SK-N-MC (cell line): ENCODE results near the gene FNDC3B.

Experiments
- EZH2 ChIP-seq: fragments of 200-600 bp; sonication (generic); IDR thresholded peaks from one replicate; pipeline ENCODE4 v1.6.1; 2017; ENCODE audit warnings: antibody characterized with exemption
- FOXP2 ChIP-seq: optimal IDR thresholded peaks from 2 replicates; pipeline ENCODE3; 2011; ENCODE audit warnings: mild to moderate bottlenecking, moderate library complexity; ENCODE audit not compliant: insufficient read depth; ENCODE audit errors: extremely low read length, control extremely low read depth
- POLR2AphosphoS5 ChIP-seq: IDR thresholded peaks from 2 replicates; pipeline ENCODE4 v1.6.1; 2012; ENCODE audit warnings: mild to moderate bottlenecking, low read depth, low read length, borderline replicate concordance

DNA sequence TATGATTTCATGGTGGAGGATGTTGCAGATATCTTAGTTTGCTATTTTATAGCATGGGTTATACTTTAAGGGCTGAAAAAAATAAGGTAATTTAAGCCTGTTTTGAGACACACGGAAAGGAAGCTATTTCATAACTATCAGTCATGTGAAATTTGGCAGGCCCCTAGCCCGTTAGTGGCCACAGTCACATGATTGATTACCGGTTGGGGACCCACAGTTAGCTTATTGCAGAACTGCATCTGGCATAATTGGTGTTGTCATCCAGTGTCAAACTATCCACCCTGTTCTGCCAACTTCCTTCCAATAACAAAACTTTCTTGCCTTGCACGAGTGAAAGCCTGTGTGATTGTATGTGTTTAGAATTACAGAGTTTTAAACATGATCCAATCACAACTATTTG, 35.2 kb downstream of the FNDC3B start:
- TF ChIP-seq POLR2AphosphoS5, result no peak
- no peak for TF ChIP-seq EZH2
- TF ChIP-seq FOXP2, result no peak
